AG09319 (cell line): ENCODE results near the gene CEP72.

Experiments
- DNase-seq: peaks from one replicate; pipeline ENCODE4 v3.0.0-alpha.2; 2010; ENCODE audit warnings: low read depth; ENCODE audit errors: extremely low read depth
- CTCF ChIP-seq: IDR thresholded peaks from 2 replicates; pipeline ENCODE4 v1.5.1; 2011; ENCODE audit warnings: low read depth, mild to moderate bottlenecking, inconsistent platforms, low read length, moderate library complexity

CEP72 gene

DNA sequence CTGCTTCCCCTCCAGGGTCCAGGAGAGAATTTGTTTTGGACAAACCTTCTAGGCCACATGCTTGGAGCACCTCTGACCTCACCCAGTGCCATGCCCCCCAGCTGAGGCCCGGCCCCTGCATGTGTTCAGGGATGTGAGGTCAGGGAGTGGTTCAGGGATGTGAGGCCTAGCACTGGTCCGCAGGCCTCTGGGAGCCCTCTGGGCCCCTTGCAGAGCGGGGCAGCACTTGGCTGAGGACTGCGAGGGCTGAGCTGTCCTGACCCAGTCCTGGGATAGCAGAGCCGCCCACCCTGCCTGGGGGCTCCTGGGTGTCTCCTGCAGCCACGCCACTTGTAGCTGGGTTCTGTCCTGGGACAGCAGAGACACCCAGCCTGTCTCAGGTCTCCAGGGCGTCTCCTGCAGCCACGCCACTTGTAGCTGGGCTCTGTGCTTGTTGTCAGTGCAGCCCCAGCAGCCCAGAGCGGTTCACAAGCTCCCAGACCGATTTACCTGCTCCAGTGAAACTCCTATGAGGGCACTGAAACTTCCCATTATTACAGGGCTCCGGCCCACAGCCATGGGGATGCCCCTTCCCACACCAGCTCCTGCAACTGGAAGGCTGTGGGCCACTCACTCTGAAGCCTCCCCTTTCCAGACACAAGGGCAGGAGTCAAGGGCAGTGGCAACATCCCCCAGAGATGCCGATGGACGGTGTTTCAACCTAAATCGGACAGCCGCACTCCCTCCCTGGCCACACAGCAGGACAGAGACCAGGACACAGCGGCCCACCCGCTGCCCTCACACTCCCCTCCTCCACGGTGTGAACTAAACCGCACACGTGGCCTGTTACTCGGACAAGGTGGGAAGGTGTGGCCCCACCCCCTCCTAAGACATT, 5.4 kb upstream of the CEP72 start:
- no peak for TF ChIP-seq CTCF
- DNase-seq = no peak

DNA sequence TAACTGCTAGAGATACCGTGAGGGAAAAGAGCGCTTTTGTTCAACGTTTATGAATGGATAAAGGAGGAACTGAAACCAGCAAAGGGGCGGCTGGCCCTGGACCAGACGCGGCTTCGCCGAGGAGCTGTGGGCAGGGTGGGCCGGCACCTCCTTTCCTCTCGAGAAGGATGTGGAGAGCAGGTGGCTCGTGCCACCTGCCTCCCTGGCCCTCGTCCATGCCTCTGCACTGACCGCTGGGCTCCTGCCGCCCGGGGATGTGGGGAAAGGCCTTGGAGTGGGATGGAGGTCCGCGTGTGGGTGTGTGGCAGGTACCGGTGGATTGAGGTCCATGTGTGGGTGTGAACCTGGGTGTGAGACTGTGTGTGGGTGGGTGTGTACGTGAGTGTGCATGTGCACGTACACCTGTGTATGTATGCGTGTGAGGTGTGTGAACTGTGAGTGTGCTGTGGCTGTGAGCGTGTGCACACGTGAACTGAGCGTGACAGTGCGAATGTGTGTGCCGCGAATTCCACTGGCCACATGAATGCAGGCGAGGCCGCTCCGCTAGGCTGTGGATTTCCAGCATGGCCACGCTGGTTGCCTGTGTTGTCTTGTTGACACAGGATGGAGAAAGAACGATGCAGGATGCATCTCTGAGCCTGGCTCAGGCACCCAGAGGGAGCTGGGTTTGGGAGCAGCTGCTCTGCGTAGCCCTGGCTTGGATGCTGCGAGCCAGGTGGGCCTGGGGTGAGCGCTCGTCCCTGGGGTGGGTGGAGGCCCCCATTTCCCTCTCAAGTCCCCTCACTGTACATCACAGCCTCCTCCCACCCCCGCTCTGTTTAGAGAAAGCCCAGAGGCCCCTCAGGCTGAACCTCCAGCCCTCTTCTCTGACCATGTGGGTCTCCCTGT, 4.4 kb upstream of the CEP72 start:
- no peak for TF ChIP-seq CTCF
- DNase-seq = no peak

DNA sequence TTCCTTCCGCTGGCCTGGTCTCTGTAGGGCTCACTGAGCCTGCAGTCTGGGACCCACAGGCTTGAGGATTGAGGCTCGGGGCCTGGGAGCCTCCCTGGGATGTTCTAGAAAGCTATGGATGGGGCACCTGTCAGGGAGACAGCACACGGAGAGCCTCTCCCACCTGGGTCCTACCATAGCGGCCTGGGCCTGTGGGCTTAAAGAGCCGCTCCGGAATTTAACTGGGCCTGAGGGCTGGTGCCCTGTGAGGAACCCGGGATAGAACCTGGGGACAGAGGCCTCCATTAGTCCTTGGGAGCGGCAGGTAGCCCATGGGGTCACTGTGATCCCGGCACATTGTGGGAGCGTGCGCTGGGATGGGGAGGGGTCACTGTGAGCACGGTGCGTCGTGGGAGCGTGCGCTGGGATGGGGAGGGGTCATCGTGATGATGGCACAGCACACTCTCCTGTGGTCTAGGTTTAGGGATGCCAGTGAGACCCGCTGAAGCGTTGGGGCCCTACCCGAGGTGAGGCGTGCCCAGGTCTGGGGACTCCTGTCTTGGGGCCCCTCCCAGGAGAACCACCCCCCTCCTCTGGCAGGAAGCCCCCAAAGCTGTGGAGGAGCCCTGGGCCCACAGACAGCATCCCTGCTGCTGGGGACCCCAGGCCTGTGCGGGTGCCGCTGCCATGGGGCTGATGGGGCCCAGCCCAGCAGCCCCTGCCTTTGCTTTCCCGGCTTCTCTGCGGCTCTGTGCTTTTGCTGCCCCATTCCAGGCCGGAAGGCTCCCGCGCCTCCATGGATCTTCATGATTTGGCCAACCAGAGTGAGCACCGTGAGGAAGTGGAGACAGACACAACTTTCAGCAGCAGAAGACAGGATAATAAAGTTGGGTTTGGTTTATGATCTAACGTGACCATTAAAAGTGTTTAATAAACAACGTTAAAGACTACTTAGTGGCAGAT, 3.4 kb upstream of the CEP72 start:
- DNase-seq = no peak
- TF ChIP-seq CTCF = no peak

DNA sequence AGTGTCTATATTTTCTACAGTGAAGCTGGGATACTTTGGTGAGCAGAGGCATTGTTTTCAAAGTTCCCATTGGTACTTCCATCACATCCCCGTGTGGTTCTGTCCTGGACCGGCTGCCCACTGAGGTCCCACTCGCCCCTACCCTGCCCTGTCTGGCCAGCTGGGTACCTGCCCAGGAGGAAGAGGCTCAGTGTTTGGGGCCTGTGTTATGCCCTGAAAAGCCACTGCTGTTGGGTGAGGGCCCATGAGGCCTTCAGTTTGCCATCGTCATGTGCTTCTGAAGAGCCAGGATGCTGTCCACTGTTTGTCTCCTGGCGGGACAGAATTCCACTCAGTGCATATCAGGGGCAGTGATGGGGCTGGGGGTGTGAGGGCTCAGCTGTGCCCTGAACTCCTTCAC, 2.6 kb upstream of the CEP72 start:
- no peak for TF ChIP-seq CTCF
- no peak for DNase-seq

- no peak for DNase-seq
- no peak for TF ChIP-seq CTCF
Observed at GRCh38 chr5:610011-610743, 2.0 kb upstream of the CEP72 start.
